ENCODE results near the gene SLC25A53.

- peak; percentile 34 for TF ChIP-seq POLR2AphosphoS5 (IDR thresholded peaks at IDR 0.05)
- TF ChIP-seq, protein P1, sequence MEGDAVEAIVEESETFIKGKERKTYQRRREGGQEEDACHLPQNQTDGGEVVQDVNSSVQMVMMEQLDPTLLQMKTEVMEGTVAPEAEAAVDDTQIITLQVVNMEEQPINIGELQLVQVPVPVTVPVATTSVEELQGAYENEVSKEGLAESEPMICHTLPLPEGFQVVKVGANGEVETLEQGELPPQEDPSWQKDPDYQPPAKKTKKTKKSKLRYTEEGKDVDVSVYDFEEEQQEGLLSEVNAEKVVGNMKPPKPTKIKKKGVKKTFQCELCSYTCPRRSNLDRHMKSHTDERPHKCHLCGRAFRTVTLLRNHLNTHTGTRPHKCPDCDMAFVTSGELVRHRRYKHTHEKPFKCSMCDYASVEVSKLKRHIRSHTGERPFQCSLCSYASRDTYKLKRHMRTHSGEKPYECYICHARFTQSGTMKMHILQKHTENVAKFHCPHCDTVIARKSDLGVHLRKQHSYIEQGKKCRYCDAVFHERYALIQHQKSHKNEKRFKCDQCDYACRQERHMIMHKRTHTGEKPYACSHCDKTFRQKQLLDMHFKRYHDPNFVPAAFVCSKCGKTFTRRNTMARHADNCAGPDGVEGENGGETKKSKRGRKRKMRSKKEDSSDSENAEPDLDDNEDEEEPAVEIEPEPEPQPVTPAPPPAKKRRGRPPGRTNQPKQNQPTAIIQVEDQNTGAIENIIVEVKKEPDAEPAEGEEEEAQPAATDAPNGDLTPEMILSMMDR (IDR thresholded peaks at IDR 0.05; ENCODE audit: poor library complexity, severe bottlenecking) = peak; percentile 69
- no peak for TF ChIP-seq EZH2 (IDR thresholded peaks at IDR 0.05; ENCODE audit: borderline replicate concordance, insufficient read depth, low read length, poor library complexity, severe bottlenecking)
- TF ChIP-seq RAD21 (conservative IDR thresholded peaks at IDR 0.05) = peak; percentile 43
- TF ChIP-seq EP300 (conservative IDR thresholded peaks at IDR 0.05; ENCODE audit: poor library complexity, severe bottlenecking) = no peak
- TF ChIP-seq, protein P2, sequence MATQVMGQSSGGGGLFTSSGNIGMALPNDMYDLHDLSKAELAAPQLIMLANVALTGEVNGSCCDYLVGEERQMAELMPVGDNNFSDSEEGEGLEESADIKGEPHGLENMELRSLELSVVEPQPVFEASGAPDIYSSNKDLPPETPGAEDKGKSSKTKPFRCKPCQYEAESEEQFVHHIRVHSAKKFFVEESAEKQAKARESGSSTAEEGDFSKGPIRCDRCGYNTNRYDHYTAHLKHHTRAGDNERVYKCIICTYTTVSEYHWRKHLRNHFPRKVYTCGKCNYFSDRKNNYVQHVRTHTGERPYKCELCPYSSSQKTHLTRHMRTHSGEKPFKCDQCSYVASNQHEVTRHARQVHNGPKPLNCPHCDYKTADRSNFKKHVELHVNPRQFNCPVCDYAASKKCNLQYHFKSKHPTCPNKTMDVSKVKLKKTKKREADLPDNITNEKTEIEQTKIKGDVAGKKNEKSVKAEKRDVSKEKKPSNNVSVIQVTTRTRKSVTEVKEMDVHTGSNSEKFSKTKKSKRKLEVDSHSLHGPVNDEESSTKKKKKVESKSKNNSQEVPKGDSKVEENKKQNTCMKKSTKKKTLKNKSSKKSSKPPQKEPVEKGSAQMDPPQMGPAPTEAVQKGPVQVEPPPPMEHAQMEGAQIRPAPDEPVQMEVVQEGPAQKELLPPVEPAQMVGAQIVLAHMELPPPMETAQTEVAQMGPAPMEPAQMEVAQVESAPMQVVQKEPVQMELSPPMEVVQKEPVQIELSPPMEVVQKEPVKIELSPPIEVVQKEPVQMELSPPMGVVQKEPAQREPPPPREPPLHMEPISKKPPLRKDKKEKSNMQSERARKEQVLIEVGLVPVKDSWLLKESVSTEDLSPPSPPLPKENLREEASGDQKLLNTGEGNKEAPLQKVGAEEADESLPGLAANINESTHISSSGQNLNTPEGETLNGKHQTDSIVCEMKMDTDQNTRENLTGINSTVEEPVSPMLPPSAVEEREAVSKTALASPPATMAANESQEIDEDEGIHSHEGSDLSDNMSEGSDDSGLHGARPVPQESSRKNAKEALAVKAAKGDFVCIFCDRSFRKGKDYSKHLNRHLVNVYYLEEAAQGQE (IDR thresholded peaks at IDR 0.05; ENCODE audit: borderline replicate concordance) = no peak
- no peak for TF ChIP-seq MXI1 (conservative IDR thresholded peaks at IDR 0.05; ENCODE audit: poor library complexity, severe bottlenecking)
- TF ChIP-seq TAF1 (IDR thresholded peaks at IDR 0.05; ENCODE audit: low read depth) = no peak
These were observed 43.4 kb downstream of the SLC25A53 start for GRCh38 chrX:104113222-104113965.

All from neural cell (in vitro differentiated cells).